Fibroblast of lung (primary cell): ENCODE measurements around the gene SMYD5. TPM values are rescaled to one million over a fixed set of nuclear protein-coding genes. Genes with fewer than 3 reads are reported as not detected.

Source experiments
- DNase-seq, 2 donors: peaks; one replicate each; pipeline versions ENCODE4 v3.0.0 to v3.0.0-alpha.2; 2010; ENCODE audit warnings: low read depth in 2 of 2
- H2AFZ ChIP-seq: 2 replicates; pipeline ENCODE4 v1.5.1; 2012; ENCODE audit warnings: low read length, control low read depth, inconsistent platforms
- H3K27ac ChIP-seq: 2 replicates; pipeline ENCODE4 v1.5.1; 2011; ENCODE audit warnings: low read length, control low read depth; ENCODE audit not compliant: insufficient read depth
- H3K27me3 ChIP-seq: 2 replicates; pipeline ENCODE4 v1.5.1; 2011; ENCODE audit warnings: mild to moderate bottlenecking, low read length; ENCODE audit not compliant: control insufficient read depth, insufficient read depth
- H3K36me3 ChIP-seq: 2 replicates; pipeline ENCODE4 v1.5.1; 2011; ENCODE audit warnings: low read length; ENCODE audit not compliant: control insufficient read depth, insufficient read depth
- H3K4me1 ChIP-seq: 2 replicates; pipeline ENCODE4 v1.5.1; 2011; ENCODE audit warnings: low read length; ENCODE audit not compliant: control insufficient read depth, insufficient read depth; ENCODE audit errors: extremely low read depth
- H3K4me2 ChIP-seq: 2 replicates; pipeline ENCODE4 v1.5.1; 2011; ENCODE audit warnings: low read length, control low read depth; ENCODE audit not compliant: insufficient read depth; ENCODE audit errors: extremely low read depth
- H3K4me3 ChIP-seq, 4 experiments: fragments of 200-600 bp in 1 of 4; sonication (generic) in 1 of 4; replicated peaks in 1 of 4; 2 replicates each; pipeline ENCODE4 v1.5.1; 2011 to 2016; ENCODE audit warnings: low read length in 4 of 4, low read depth in 3 of 4, mild to moderate bottlenecking in 3 of 4, control low read depth in 2 of 4, inconsistent platforms in 1 of 4, mixed read lengths in 1 of 4; ENCODE audit not compliant: insufficient read depth in 1 of 4; ENCODE audit errors: control extremely low read depth in 1 of 4
- H3K79me2 ChIP-seq: 2 replicates; pipeline ENCODE4 v1.5.1; 2012; ENCODE audit warnings: mild to moderate bottlenecking, low read length, inconsistent platforms; ENCODE audit not compliant: control insufficient read depth, insufficient read depth
- H3K9ac ChIP-seq: 2 replicates; pipeline ENCODE4 v1.5.1; 2011; ENCODE audit warnings: mild to moderate bottlenecking, low read length, control low read depth; ENCODE audit not compliant: insufficient read depth
- H3K9me3 ChIP-seq: 2 replicates; pipeline ENCODE4 v1.5.1; 2012; ENCODE audit warnings: low read depth, low read length; ENCODE audit not compliant: control insufficient read depth, insufficient read depth
- H4K20me1 ChIP-seq: 2 replicates; pipeline ENCODE4 v1.5.1; 2011; ENCODE audit warnings: low read length; ENCODE audit not compliant: control insufficient read depth, insufficient read depth; ENCODE audit errors: extremely low read depth
- EZH2 ChIP-seq: IDR thresholded peaks from 2 replicates; pipeline ENCODE4 v1.5.1; 2012; ENCODE audit warnings: low read length, control low read depth, mild to moderate bottlenecking; ENCODE audit errors: missing control alignments
- polyA plus RNA-seq, 2 donors: library from polyadenylated mRNA; depleted of rRNA in 1 of 2; stranded (reverse) in 1 of 2; unstranded in 1 of 2; fragments of >200 nt; gene quantifications; 2 replicates each; pipeline ENCODE4 v1.2.1, GENCODE V29; 2011 to 2012; ENCODE audit warnings: missing spikeins in 1 of 2
- total RNA-seq: library from RNA; depleted of rRNA; stranded (reverse); fragments of >200 nt; gene quantifications from 2 replicates; pipeline ENCODE4 v1.2.1, GENCODE V29; 2014
- TF ChIP-seq, protein P1 (sequence below), 2 donors: IDR thresholded peaks in 1 of 2; conservative IDR thresholded peaks in 1 of 2; 1 replicate in 1 of 2; 2 replicates in 1 of 2; pipeline ENCODE4 v1.5.1; 2011 to 2012; ENCODE audit warnings: low read length in 2 of 2, control low read depth in 1 of 2, inconsistent platforms in 1 of 2, low read depth in 1 of 2, mild to moderate bottlenecking in 1 of 2

Gene SMYD5
- total and polyA plus RNA-seq, 2 donors (not counting 1 experiment from before 2014, with no cell fraction given): 16.9 to 19.0 TPM

DNA sequence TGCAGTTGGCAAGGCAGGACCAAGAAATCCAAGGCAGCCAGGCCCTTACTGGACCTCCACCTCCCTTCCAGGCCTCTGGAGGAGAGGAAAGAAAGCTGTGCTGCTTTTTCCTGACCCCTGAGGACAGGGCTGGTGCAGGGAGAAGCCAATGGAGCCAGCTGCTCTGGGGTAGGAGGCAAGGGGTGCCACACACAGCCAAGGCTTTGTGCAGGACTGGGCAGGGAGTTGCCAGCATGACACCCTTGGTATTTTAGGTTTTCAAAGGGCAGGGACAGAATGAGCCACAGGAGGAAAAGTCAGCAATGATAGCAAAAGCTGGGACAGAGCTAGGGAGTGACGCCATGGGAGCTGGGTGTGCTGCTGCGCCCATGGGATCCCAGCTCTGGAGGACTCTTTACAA lies 43.0 kb downstream of the SMYD5 start:
- H3K36me3 ChIP-seq: peaks cover 8% of the 10 kb centered on the region
- H3K4me1 ChIP-seq: no peaks in the 10 kb centered on the region
- no peak for DNase-seq
- TF ChIP-seq EZH2: no peak
- TF ChIP-seq, protein P1, sequence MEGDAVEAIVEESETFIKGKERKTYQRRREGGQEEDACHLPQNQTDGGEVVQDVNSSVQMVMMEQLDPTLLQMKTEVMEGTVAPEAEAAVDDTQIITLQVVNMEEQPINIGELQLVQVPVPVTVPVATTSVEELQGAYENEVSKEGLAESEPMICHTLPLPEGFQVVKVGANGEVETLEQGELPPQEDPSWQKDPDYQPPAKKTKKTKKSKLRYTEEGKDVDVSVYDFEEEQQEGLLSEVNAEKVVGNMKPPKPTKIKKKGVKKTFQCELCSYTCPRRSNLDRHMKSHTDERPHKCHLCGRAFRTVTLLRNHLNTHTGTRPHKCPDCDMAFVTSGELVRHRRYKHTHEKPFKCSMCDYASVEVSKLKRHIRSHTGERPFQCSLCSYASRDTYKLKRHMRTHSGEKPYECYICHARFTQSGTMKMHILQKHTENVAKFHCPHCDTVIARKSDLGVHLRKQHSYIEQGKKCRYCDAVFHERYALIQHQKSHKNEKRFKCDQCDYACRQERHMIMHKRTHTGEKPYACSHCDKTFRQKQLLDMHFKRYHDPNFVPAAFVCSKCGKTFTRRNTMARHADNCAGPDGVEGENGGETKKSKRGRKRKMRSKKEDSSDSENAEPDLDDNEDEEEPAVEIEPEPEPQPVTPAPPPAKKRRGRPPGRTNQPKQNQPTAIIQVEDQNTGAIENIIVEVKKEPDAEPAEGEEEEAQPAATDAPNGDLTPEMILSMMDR (conservative IDR thresholded peaks at IDR 0.05 in 1 of 2, IDR thresholded peaks at IDR 0.05 in 1 of 2; ENCODE audit: low read depth in 1 of 2, low read length in 2 of 2): no peak
- H3K79me2 ChIP-seq: no peaks in the 10 kb centered on the region
- no peak overlapping the region for H3K4me2 ChIP-seq
- H3K9ac ChIP-seq: no peak overlapping the region
- no peaks in the 10 kb centered on the region for H4K20me1 ChIP-seq
- H3K9me3 ChIP-seq: no peaks in the 10 kb centered on the region
- H2AFZ ChIP-seq: no peak overlapping the region
- H3K4me3 ChIP-seq: no peak overlapping the region
- H3K27me3 ChIP-seq: no peaks in the 10 kb centered on the region
- no peak overlapping the region for H3K27ac ChIP-seq

- H3K27me3 ChIP-seq: no peaks in the 10 kb centered on the region
- H4K20me1 ChIP-seq: no peaks in the 10 kb centered on the region
- H3K9me3 ChIP-seq: no peaks in the 10 kb centered on the region
- no peak for TF ChIP-seq EZH2
- TF ChIP-seq, protein P1 (conservative IDR thresholded peaks at IDR 0.05 in 1 of 2, IDR thresholded peaks at IDR 0.05 in 1 of 2; ENCODE audit: low read depth in 1 of 2, low read length in 2 of 2): no peak
- DNase-seq: no peak
- no peak overlapping the region for H3K27ac ChIP-seq
- H3K4me3 ChIP-seq: no peak overlapping the region
- no peak overlapping the region for H3K9ac ChIP-seq
- H3K36me3 ChIP-seq: peaks cover 5% of the 10 kb centered on the region
- no peak overlapping the region for H3K4me2 ChIP-seq
- H2AFZ ChIP-seq: no peak overlapping the region
- no peaks in the 10 kb centered on the region for H3K79me2 ChIP-seq
- no peaks in the 10 kb centered on the region for H3K4me1 ChIP-seq
Observed at GRCh38 chr2:73257425-73258125, 43.5 kb downstream of the SMYD5 start.

- Histone ChIP-seq H3K27me3 (no peaks in the 10 kb centered on the region), H3K79me2 (no peaks in the 10 kb centered on the region), H3K4me3 (no peak overlapping the region), H3K27ac (no peak overlapping the region), H3K9me3 (no peaks in the 10 kb centered on the region), H3K36me3 (no peaks in the 10 kb centered on the region), H4K20me1 (no peaks in the 10 kb centered on the region), H3K4me1 (no peaks in the 10 kb centered on the region), H3K9ac (no peak overlapping the region), H3K4me2 (no peak overlapping the region), H2AFZ (no peak overlapping the region)
- TF ChIP-seq EZH2: no peak
- TF ChIP-seq, protein P1 (conservative IDR thresholded peaks at IDR 0.05 in 1 of 2, IDR thresholded peaks at IDR 0.05 in 1 of 2; ENCODE audit: low read depth in 1 of 2, low read length in 2 of 2): no peak
- DNase-seq: no peak
Observed at GRCh38 chr2:73258186-73258912, 44.3 kb downstream of the SMYD5 start.
